Keratinocyte (primary cell): Measurements from ENCODE around the gene ZNF358.

Experiments
- EZH2 ChIP-seq: IDR thresholded peaks from one replicate; pipeline ENCODE4 v1.6.1; 2012; ENCODE audit warnings: inconsistent platforms, mild to moderate bottlenecking, low read length, moderate library complexity
- TF ChIP-seq, protein P1 (sequence below), 3 experiments: IDR thresholded peaks in 1 of 3; conservative IDR thresholded peaks in 1 of 3; optimal IDR thresholded peaks in 1 of 3; 2 replicates in 2 of 3; 3 replicates in 1 of 3; pipeline versions ENCODE3 to v1.5.1; 2011; ENCODE audit warnings: low read length in 3 of 3, mild to moderate bottlenecking in 3 of 3, moderate library complexity in 2 of 3, control low read depth in 1 of 3, inconsistent platforms in 1 of 3; ENCODE audit not compliant: insufficient read depth in 2 of 3; ENCODE audit errors: extremely low read depth in 1 of 3

GRCh38 chr19:7497292-7497691 is 18.6 kb upstream of the ZNF358 start:
- TF ChIP-seq, protein P1, sequence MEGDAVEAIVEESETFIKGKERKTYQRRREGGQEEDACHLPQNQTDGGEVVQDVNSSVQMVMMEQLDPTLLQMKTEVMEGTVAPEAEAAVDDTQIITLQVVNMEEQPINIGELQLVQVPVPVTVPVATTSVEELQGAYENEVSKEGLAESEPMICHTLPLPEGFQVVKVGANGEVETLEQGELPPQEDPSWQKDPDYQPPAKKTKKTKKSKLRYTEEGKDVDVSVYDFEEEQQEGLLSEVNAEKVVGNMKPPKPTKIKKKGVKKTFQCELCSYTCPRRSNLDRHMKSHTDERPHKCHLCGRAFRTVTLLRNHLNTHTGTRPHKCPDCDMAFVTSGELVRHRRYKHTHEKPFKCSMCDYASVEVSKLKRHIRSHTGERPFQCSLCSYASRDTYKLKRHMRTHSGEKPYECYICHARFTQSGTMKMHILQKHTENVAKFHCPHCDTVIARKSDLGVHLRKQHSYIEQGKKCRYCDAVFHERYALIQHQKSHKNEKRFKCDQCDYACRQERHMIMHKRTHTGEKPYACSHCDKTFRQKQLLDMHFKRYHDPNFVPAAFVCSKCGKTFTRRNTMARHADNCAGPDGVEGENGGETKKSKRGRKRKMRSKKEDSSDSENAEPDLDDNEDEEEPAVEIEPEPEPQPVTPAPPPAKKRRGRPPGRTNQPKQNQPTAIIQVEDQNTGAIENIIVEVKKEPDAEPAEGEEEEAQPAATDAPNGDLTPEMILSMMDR (optimal IDR thresholded peaks at IDR 0.05 in 1 of 3, IDR thresholded peaks at IDR 0.05 in 1 of 3, conservative IDR thresholded peaks at IDR 0.05 in 1 of 3; ENCODE audit: extremely low read depth in 1 of 3, insufficient read depth in 2 of 3, low read length in 3 of 3) = peak; percentile 13 to 35 (median 27)
- no peak for TF ChIP-seq EZH2
